ENCODE measurements around the gene LY6G5B.

The LY6G5B gene

GRCh38 chr6:31715022-31715958 lies 45.5 kb downstream of the LY6G5B start, which contains the start of gene LY6G6D:
TSS of gene LY6G6D (plus strand) at chr6:31715348. CDS start at chr6:31715356, 8 bp downstream.
- no peak for DNase-seq (ENCODE audit: low spot score)

DNA sequence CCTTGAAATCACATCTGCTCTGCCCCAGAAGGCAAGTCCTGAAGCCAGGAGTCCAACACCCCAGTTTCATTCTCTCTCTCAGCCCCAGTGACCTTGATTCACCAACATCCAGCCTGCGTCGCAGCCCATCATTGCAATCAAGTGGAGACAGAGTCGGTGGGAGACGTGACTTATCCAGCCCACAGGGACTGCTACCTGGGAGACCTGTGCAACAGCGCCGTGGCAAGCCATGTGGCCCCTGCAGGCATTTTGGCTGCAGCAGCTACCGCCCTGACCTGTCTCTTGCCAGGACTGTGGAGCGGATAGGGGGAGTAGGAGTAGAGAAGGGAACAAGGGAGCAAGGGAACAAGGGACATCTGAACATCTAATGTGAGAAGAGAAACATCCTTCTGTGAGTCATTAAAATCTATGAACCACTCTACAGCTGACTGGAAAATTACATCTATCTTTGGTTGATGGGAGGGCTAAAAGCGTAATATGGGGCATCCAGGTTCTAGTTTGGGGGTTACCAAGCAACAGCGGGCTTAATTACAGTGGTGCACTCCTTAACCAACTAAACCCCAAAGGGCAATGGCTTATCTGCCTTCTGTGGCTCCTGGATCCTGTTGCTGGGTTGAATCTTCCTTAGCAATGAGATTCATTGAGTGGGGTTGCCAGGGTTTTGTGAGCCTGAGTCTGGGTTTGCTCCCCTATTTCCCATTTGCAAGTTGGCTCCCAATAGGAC lies 47.9 kb downstream of the LY6G5B start:
- no peak for DNase-seq (ENCODE audit: low spot score)

DNA sequence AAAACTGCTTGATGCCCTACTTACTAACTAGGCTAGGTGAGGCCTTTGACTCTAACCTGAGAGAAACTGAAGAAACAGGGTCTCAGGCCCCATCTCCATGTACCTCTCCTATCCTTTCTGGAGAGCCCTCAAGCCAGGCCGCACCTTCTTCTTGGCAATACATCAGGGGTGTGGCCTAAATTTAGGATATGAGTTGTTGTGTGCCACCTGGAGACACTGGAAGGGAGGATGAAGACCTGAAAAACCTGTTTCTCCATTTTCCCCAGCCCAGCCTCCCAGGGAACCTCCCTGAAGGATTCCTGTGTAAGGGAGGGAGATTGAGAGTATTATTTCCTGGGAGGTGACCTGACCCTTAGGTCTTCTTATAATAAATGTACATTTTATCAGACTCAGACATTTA lies 48.5 kb downstream of the LY6G5B start:
- DNase-seq (ENCODE audit: low spot score): no peak

GRCh38 chr6:31719001-31719400 lies 49.2 kb downstream of the LY6G5B start:
- DNase-seq (ENCODE audit: low spot score): no peak

- no peak for DNase-seq (ENCODE audit: low spot score)
Observed at GRCh38 chr6:31720196-31720770, 50.5 kb downstream of the LY6G5B start.

GRCh38 chr6:31721351-31722020 lies 51.7 kb downstream of the LY6G5B start, which contains the start of gene LY6G6C:
TSS of gene LY6G6C (minus strand) at chr6:31721746. CDS start at chr6:31721679, 67 bp downstream.
- DNase-seq (ENCODE audit: low spot score): no peak

- DNase-seq (ENCODE audit: low spot score): no peak
Observed at GRCh38 chr6:31722173-31722572, 52.4 kb downstream of the LY6G5B start.

All from CD4-positive, alpha-beta T cell treated with Interleukin-6 at 100 ng/mL for 8 hours (primary cell).